Esophagus (tissue), 2 donors: Measurements from ENCODE around the gene DAB2. TPM values are rescaled to one million over a fixed set of nuclear protein-coding genes. Genes with fewer than 3 reads are reported as not detected.
"Not testable (repeated sequence)": the region's sequence is repeated elsewhere in the genome, so short reads cannot be mapped to it uniquely, and the experiment has no call there.

ENCODE experiments used
- H3K27ac ChIP-seq, 2 donors: one replicate each; pipeline ENCODE4 v1.5.1; 2013; ENCODE audit warnings: low read depth in 2 of 2, mild to moderate bottlenecking in 2 of 2, inconsistent platforms in 1 of 2, low read length in 1 of 2, moderate library complexity in 1 of 2
- H3K27me3 ChIP-seq, 2 donors: one replicate each; pipeline ENCODE4 v1.6.1; 2013; ENCODE audit warnings: low read length in 2 of 2, control low read depth in 1 of 2, mild to moderate bottlenecking in 1 of 2; ENCODE audit not compliant: insufficient read depth in 2 of 2, control insufficient read depth in 1 of 2
- H3K36me3 ChIP-seq, 2 donors: one replicate each; pipeline ENCODE4 v1.6.1; 2013; ENCODE audit warnings: low read length in 1 of 2; ENCODE audit not compliant: control insufficient read depth in 2 of 2, insufficient read depth in 2 of 2
- H3K4me1 ChIP-seq, 2 donors: one replicate each; pipeline ENCODE4 v1.6.1; 2013; ENCODE audit warnings: low read length in 1 of 2; ENCODE audit not compliant: control insufficient read depth in 2 of 2, insufficient read depth in 2 of 2
- H3K4me3 ChIP-seq, 2 donors: one replicate each; pipeline ENCODE4 v1.5.1; 2013; ENCODE audit warnings: low read length in 2 of 2, mild to moderate bottlenecking in 2 of 2, low read depth in 1 of 2, moderate library complexity in 1 of 2
- H3K9me3 ChIP-seq, 2 donors: one replicate each; pipeline ENCODE4 v1.6.1; 2013; ENCODE audit warnings: mild to moderate bottlenecking in 2 of 2, low read depth in 1 of 2, low read length in 1 of 2, moderate library complexity in 1 of 2; ENCODE audit not compliant: control insufficient read depth in 2 of 2, insufficient read depth in 1 of 2
- WGBS, 2 donors: extraction: QIAGEN DNeasy Blood & Tissue Kit; methylation state at CpG; one replicate each; pipeline ENCODE4 v1.1.7; 2013; 5-methylcytosine and 5-hydroxymethylcytosine counted together
- polyA plus RNA-seq, 2 donors: library from polyadenylated mRNA; stranded (reverse); fragments of 200-250 nt; gene quantifications; one replicate each; pipeline ENCODE4 v1.2.3, GENCODE V29; 2013
- donor health status: healthy with polysubstance abuse.
- donor health status: Bipolar disorder and iron deficiency.

DAB2 gene
- polyA plus RNA-seq, 2 donors, result 2.0 to 2.4 TPM

DNA sequence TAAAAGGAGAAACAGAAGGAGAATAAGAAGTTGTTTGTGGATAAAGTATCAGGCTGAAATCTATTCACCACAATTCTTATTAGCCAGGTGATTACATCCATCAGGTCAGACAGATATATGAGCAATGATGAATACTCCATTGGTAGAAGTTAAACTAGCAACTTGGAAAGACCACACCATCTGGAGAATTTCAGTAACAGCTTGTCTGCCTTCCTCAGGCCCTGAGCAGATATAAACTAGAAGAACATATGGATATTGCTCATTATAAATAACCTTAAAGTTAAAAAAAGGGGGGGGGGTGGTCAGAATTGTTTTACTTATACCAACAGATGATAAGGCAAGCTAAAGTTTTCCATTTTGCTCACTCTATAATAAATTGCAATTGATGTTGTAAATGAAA lies 10.4 kb downstream of the DAB2 start:
- H3K27ac ChIP-seq, result no peak overlapping the region
- H3K4me1 ChIP-seq, result no peaks in the 10 kb centered on the region

DNA sequence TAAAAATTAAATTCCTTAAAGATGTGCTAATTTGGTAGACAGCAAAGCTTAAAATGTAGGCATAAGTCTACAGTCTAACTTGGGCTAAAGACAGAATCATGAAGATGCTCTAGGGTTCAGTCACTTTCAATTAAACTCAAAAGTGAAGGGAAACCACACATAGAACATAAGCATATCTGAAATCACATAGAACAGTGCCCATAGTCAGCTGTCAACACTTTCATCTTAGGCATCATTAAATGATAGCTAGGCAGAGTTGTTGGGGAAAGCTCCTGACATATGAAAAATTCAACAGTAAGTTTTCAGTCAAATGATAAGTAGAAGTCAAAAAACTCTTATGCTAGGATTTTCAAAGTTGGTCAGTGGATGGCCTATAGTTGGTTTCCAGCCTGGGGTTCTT lies 11.0 kb downstream of the DAB2 start:
- no peak overlapping the region for H3K27ac ChIP-seq
- no peak overlapping the region for H3K4me3 ChIP-seq
- no peaks in the 10 kb centered on the region for H3K36me3 ChIP-seq
- H3K27me3 ChIP-seq, result no peaks in the 10 kb centered on the region
- H3K4me1 ChIP-seq, result no peaks in the 10 kb centered on the region
- no peaks in the 10 kb centered on the region for H3K9me3 ChIP-seq

More for the DNA sequence above, 10.4 kb downstream of the DAB2 start:
- H3K27me3 ChIP-seq, result no peaks in the 10 kb centered on the region
- H3K9me3 ChIP-seq, result no peaks in the 10 kb centered on the region
- H3K4me3 ChIP-seq, result no peak overlapping the region
- H3K36me3 ChIP-seq, result no peaks in the 10 kb centered on the region

DNA sequence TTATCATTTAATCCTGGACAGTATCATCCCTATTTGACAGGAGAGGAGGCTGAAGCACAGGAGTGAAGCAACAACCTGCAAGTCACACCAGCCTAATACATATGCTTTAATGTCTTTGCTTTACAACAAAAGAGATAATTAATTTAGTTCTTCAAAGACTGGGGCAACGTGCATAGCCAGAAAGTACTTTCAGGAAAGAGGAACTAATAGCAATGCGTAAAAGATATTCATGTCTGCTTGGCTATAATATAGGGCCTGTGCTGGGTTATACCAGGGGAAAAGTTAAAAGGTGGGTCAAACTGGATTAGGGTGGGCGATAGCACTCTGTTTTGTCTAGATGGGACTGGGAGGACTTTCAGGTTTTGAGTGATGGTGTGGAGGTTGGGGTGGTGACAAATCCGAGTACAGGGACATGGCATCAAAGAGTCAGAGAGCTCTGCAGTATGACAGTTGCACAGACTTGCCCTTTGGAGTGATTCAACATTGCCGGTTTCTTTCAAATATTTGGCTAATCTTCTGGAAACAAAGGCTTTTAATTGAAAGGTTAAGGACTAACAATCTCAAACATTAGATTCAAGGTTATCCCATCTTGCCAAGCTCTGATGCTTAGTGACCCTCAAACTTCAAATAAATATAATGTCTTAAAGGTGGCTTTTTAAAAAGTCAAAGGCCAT lies 11.9 kb downstream of the DAB2 start:
- Histone ChIP-seq H3K27me3 (no peaks in the 10 kb centered on the region), H3K27ac (no peak overlapping the region), H3K4me1 (no peaks in the 10 kb centered on the region), H3K36me3 (no peaks in the 10 kb centered on the region), H3K4me3 (no peak overlapping the region), H3K9me3 (no peaks in the 10 kb centered on the region)
- WGBS, 2 donors, result 42 to 45% methylated on average over 5 of the region's 5 CpGs

DNA sequence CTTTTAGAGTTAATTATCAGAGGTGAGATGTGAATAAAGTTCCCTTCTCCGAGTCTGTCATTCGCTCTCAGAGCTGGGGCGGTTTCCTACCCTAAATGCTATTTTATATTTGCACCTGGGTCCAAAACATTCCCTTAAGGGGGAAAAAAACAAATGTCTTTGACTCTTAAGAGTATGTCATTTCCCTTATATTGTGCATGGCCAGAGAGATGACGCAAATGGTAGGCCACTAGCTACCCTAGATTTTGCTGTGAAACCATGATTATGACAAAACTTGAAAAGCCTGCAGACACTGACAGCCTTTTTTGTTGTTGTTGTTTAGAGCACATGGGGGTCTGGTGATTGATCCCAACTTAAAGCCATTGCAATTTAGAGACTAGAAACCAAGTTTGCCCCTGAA lies 12.8 kb downstream of the DAB2 start:
- no peak overlapping the region for H3K4me3 ChIP-seq
- no peak overlapping the region for H3K27ac ChIP-seq
- 92% methylated on average over 4 of the region's 4 CpGs for whole genome bisulfite sequencing, 2 donors
- H3K9me3 ChIP-seq, result no peaks in the 10 kb centered on the region
- H3K4me1 ChIP-seq, result no peaks in the 10 kb centered on the region
- no peaks in the 10 kb centered on the region for H3K27me3 ChIP-seq
- H3K36me3 ChIP-seq, result no peaks in the 10 kb centered on the region

- no peak overlapping the region for H3K27ac ChIP-seq
- H3K4me1 ChIP-seq, result no peaks in the 10 kb centered on the region
- no peaks in the 10 kb centered on the region for H3K9me3 ChIP-seq
- H3K27me3 ChIP-seq, result no peaks in the 10 kb centered on the region
- no peak overlapping the region for H3K4me3 ChIP-seq
- 3 to 24% methylated on average over 1 of the region's 1 CpG for WGBS, 2 donors
- H3K36me3 ChIP-seq, result no peaks in the 10 kb centered on the region
Observed at GRCh38 chr5:39411061-39411460, 13.7 kb downstream of the DAB2 start.

DNA sequence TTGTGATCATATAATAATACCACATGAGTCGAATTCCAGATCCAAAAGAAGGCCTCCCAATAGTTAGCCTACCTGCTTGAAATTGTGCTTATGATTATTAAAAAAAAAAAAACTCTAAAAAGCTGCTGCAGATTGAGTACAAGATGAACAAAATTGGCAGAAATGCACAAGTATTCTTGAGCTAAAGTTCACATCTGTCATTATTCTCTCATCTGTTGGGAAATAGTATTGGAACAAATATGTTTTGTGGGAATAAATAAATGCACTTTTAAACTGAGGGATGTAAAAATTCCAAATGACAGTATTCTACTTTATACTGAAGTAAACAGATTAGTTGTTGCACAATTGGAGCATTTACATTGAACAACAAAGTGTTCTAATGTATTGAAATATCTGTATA lies 15.7 kb downstream of the DAB2 start:
- H3K4me1 ChIP-seq, result no peaks in the 10 kb centered on the region
- no peaks in the 10 kb centered on the region for H3K9me3 ChIP-seq
- H3K4me3 ChIP-seq, result no peak overlapping the region
- H3K27me3 ChIP-seq, result no peaks in the 10 kb centered on the region
- no peaks in the 10 kb centered on the region for H3K36me3 ChIP-seq
- H3K27ac ChIP-seq, result no peak overlapping the region
- WGBS, 2 donors, result 67 to 68% methylated on average over 1 of the region's 1 CpG

DNA sequence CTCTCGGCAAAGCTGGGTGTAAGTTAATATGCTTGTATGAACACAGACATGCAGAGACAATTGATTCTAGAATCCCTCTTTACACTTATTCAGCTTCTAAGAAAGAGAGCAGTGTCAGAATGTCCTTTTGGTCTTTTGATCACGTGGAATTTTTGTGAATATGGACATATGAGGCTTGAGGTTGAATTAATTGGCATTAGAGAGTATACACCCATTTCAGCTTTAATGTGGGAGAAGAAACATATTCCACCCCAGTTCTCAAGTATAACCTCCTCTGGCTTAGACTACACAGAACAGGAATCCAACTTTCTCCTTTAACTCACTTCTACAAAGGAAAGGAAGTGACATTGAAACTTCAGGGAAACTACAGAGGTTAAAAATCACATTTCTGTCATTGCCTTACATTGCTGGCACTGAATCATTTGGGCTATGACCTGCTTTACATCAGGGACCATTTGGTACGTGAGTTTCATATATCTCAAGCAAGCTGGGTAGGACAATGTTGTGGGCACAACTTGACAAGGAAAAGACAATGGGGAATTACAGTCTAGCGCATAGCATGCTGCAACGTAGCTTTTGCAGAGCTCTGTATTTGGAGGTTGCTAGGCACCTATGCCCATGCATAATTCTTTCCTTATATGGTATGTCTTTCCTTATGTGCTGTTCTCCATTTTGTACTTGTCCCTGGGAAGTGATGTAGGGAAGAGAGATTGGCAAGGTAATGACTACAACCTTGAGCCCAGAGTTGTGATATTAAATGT lies 19.5 kb downstream of the DAB2 start:
- Histone ChIP-seq H3K27ac (no peak overlapping the region), H3K4me1 (no peaks in the 10 kb centered on the region), H3K27me3 (no peaks in the 10 kb centered on the region)

GRCh38 chr5:39403761-39404160 lies 21.0 kb downstream of the DAB2 start:
- not testable (repeated sequence) for H3K9me3 ChIP-seq, H3K27ac ChIP-seq, H3K4me1 ChIP-seq, H3K36me3 ChIP-seq, H3K27me3 ChIP-seq, H3K4me3 ChIP-seq
- 88 to 92% methylated on average over 3 of the region's 3 CpGs for WGBS, 2 donors

More for the DNA sequence above, 19.5 kb downstream of the DAB2 start:
- Histone ChIP-seq H3K36me3 (no peaks in the 10 kb centered on the region), H3K9me3 (no peaks in the 10 kb centered on the region), H3K4me3 (no peak overlapping the region)
- WGBS, 2 donors, result 49 to 59% methylated on average over 5 of the region's 5 CpGs

DNA sequence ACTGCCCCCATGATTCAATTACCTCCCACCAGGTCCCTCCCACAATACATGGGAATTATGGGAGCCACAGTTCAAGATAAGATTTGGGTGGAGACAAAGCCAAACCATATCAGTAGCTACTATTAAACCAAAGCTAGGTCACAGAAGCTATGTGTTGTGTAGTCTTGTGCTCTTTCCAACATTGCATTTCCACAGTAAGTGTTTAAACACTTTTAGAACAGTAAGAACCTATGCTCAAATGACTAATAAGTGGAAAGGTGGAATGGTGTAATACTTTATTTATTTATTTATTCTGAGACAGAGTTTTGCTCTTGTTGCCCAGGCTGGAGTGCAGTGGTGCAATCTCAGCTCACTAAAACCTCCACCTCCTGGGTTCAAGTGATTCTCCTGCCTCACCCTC lies 22.6 kb downstream of the DAB2 start:
- not testable (repeated sequence) for H3K27me3 ChIP-seq, H3K9me3 ChIP-seq, H3K4me1 ChIP-seq, H3K27ac ChIP-seq, H3K36me3 ChIP-seq, H3K4me3 ChIP-seq
